GM21515 (cell line): ENCODE results near the gene ZKSCAN3.
A peak's percentile ranks its signal among the peaks of the same experiment; 100 is the strongest.
"Not testable (repeated sequence)": the region's sequence is repeated elsewhere in the genome, so short reads cannot be mapped to it uniquely, and the experiment has no call there.

Source experiments
- ATAC-seq: cut with Tn5 transposase; IDR thresholded peaks from one replicate; pipeline ENCODE4 v1.9.1; 2021; ENCODE audit not compliant: unreplicated experiment

Gene ZKSCAN3

GRCh38 chr6:28349892-28350737, at the start of gene ZKSCAN3:
TSS of gene ZKSCAN3 (plus strand) at chr6:28349947. CDS start at chr6:28359587, 9,640 bp downstream.
- peak; percentile 98 for ATAC-seq

- no peak for ATAC-seq
Measured at GRCh38 chr6:28303570-28303969, 46.2 kb upstream of the ZKSCAN3 start.

GRCh38 chr6:28306363-28306762, 43.4 kb upstream of the ZKSCAN3 start:
- ATAC-seq, result not testable (repeated sequence)

- ATAC-seq, result no peak
Measured at GRCh38 chr6:28311139-28311823, 38.5 kb upstream of the ZKSCAN3 start.

- ATAC-seq, result no peak
Measured at GRCh38 chr6:28312939-28313338, 36.8 kb upstream of the ZKSCAN3 start.

GRCh38 chr6:28315628-28316027, 34.1 kb upstream of the ZKSCAN3 start:
- no peak for ATAC-seq

- not testable (repeated sequence) for ATAC-seq
Measured at GRCh38 chr6:28317866-28318265, 31.9 kb upstream of the ZKSCAN3 start.

GRCh38 chr6:28322661-28323060, 27.1 kb upstream of the ZKSCAN3 start:
- no peak for ATAC-seq

- ATAC-seq, result no peak
Measured at GRCh38 chr6:28323813-28324424, 25.8 kb upstream of the ZKSCAN3 start.

GRCh38 chr6:28326371-28326948, 23.3 kb upstream of the ZKSCAN3 start:
- ATAC-seq, result no peak

- no peak for ATAC-seq
Measured at GRCh38 chr6:28330041-28330440, 19.7 kb upstream of the ZKSCAN3 start.

GRCh38 chr6:28333047-28333446, 16.7 kb upstream of the ZKSCAN3 start:
- no peak for ATAC-seq

GRCh38 chr6:28333599-28334018, 16.1 kb upstream of the ZKSCAN3 start:
- ATAC-seq, result no peak

- no peak for ATAC-seq
Measured at GRCh38 chr6:28334286-28335039, 15.3 kb upstream of the ZKSCAN3 start.

GRCh38 chr6:28335040-28335563, 14.6 kb upstream of the ZKSCAN3 start:
- ATAC-seq, result peak; percentile 1

- ATAC-seq, result peak; percentile 85
Measured at GRCh38 chr6:28335564-28336283, 14.0 kb upstream of the ZKSCAN3 start, which contains the start of gene ZSCAN31. TSS of gene ZSCAN31 (minus strand) at chr6:28336148. CDS start at chr6:28329683, 6,465 bp downstream.

GRCh38 chr6:28336284-28337120, 13.2 kb upstream of the ZKSCAN3 start:
- ATAC-seq, result peak; percentile 40

GRCh38 chr6:28337121-28337520, 12.6 kb upstream of the ZKSCAN3 start:
- ATAC-seq, result no peak
